Daoy (cell line): ENCODE data around the gene RESF1. TPM values are rescaled to one million over a fixed set of nuclear protein-coding genes. Genes with fewer than 3 reads are reported as not detected.
A peak's percentile ranks its signal among the peaks of the same experiment; 100 is the strongest.
"Not testable (repeated sequence)": the region's sequence is repeated elsewhere in the genome, so short reads cannot be mapped to it uniquely, and the experiment has no call there.

ENCODE experiments used
- DNase-seq: peaks from one replicate; pipeline ENCODE4 v3.0.0-alpha.2; 2015; ENCODE audit warnings: low read depth
- total RNA-seq: library from RNA; depleted of rRNA; stranded (reverse); fragments of >200 nt; shearing (Covaris generic); gene quantifications from 2 replicates; pipeline ENCODE4 v1.2.3, GENCODE V29; 2014; rRNA removed

The RESF1 gene, protein sequence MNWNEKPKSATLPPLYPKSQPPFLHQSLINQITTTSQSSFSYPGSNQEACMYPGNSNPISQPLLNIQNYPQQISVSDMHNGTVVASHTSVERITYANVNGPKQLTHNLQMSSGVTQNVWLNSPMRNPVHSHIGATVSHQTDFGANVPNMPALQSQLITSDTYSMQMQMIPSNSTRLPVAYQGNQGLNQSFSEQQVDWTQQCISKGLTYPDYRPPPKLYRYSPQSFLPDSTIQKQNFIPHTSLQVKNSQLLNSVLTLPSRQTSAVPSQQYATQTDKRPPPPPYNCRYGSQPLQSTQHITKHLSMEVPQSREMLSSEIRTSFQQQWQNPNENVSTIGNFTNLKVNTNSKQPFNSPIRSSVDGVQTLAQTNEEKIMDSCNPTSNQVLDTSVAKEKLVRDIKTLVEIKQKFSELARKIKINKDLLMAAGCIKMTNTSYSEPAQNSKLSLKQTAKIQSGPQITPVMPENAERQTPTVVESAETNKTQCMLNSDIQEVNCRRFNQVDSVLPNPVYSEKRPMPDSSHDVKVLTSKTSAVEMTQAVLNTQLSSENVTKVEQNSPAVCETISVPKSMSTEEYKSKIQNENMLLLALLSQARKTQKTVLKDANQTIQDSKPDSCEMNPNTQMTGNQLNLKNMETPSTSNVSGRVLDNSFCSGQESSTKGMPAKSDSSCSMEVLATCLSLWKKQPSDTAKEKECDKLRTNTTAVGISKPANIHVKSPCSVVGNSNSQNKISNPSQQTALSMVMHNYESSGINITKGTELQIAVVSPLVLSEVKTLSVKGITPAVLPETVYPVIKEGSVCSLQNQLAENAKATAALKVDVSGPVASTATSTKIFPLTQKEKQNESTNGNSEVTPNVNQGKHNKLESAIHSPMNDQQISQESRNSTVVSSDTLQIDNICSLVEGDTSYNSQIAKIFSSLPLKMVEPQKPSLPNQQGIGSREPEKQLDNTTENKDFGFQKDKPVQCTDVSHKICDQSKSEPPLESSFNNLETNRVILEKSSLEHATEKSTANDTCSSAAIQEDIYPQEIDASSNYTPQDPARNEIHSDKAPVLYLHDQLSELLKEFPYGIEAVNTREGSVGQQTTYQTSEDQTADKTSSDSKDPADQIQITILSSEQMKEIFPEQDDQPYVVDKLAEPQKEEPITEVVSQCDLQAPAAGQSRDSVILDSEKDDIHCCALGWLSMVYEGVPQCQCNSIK (N-terminal part only)
- 12.1 and 15.5 TPM in 2 replicates for total RNA-seq

DNA sequence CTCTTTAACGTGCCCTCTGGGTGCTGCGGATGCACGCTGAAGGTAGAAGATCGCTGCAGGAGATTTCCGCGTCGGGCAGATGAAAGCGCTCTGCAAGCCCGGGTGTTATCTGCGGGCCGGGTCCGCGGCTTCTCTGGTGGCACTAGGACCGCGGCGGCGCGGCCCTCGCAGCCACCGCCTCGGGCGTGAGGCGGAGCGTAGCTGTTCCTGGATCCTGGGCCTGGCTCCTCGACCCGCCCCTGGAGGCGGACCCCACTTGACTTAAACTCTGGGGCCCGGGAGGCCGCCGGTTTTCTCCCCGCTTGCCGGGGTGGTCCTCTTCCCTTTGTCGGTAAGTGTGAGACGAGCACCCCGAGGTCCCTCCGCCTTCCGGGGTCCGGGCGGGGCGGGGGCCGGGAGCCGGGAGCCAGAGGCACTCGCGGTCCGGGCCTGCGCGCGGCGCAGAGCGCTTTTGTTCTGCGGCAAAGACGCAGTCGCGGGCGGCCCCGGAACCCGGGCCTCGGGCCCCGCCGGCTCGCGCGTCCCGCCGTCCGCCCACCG is at the start of gene RESF1:
Gene RESF1 (plus strand): TSS at position 255 of the 540 bp plus-strand sequence. CDS start 21,541 bp downstream, outside the sequence.
- peak; percentile 92 for DNase-seq

DNA sequence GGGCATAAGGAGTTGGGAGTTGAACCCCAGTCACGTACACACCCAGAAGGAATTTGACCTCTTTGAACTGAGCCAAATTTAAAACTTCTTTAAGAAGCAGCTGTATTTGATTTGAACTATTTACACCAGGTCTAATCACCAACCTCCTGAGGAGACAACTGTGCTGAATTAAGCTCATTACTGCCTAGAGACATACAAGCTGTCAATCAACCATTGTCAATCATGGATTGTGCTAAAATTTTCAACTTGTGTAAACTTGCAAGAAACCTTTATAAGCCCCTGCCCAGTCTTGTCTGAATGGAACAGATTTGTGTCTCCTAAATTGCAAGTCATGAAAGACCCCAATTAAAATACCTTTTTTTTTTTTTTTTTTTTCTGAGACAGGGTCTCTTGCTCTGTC is 44.3 kb upstream of the RESF1 start:
- DNase-seq: no peak

DNA sequence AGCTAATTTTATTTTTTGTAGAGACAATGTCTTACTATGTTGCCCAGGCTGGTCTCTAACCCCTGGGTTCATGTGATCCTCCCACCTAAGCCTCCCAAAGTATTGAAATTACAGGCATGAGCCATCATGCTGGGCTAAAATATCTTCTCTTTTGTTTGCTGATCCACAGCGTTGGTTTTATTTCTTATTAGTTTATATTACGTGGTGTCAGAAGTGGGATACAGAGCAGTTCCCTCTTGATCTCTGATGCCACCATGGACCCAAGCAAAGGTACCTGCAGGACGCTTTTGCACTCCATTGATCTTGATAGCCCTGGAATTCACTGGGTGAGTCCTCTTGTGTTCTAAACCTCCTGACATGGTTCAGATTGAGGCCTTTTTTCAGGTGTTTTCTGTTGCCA is 43.8 kb upstream of the RESF1 start:
- DNase-seq: no peak

DNA sequence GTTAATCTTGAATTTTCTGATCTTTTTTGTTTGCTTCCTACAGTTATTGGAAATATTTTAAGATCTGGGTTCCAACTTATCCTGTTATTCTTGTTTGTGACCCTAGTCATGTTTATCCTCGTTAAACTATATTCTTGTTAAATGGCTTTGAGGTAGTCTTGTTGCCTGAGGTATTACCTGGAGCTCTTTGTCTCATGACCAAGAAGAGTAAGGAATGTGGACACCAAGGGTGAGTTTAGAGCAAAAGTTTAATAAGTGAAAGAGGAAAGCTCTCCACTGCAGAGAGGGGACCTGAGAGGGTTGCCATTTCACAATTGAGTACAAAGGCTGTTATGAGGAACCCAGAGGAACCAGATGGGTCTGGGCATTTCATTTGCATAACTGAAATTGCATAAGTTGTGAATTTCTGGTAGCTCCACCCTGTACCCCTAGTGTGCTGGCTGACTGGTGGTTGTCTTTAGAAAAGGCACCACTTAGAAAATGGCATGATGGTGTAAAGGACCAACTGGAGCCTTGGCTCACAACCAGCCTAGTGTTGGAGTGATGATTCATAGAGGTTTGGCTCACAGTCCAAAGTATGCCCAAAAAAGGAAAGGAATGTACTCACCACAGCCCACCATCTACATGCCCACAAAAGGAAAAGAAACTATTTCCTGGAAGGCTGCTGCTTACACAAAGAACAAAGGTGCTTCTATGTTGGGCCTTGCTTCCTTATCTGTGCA is 36.7 kb upstream of the RESF1 start:
- DNase-seq: peak; percentile 49

DNA sequence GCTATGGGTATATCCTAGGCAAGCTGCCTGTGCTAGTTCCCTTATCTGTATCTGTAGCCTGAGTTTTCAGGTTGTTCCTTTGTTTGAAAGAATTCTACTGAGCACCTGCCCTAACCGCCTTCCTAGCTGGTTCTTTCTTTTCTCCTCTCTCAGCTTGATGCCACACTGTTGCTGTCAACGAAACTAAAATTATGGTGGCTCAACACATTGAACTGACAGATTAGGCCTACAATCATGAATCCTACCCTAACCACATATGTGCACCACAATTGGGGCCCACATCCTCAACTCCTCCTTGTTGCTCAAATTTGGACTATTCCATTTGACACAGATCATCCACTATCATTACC is 36.2 kb upstream of the RESF1 start:
- DNase-seq: no peak

DNA sequence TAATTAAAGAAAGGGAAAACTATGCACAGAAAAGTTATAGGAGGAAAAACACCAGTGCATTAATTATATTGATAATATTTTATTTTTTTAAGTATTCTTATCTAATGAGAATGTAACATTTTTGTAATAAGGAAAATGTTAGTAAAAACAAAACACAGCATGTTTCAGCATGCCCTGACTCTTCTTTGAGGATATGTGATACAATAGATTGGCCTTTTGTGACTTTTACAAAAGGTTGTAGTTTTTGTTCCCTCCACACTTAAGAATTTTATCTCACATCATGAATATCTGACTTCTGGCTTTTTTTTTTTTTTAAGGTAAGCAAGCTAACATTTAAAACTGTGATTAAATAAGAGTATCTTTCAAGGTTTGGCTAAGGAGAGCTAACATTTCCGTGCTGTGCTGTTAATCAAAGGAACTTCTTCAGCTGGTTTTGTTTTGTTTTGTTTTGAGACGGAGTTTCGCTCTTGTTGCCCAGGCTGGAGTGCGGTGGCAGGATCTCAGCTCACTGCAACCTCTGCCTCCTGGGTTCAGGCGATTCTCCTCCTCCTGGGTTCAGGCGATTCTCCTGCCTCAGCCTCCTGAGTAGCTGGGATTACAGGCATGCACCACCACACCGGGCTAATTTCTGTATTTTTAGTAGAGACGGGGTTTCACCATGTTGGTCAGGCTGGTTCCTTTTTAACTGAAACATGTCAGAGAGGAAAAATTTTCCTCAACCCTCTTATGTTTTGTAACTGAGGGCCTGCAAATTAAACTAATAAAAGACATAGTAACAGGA is 30.8 kb upstream of the RESF1 start:
- no peak for DNase-seq

DNA sequence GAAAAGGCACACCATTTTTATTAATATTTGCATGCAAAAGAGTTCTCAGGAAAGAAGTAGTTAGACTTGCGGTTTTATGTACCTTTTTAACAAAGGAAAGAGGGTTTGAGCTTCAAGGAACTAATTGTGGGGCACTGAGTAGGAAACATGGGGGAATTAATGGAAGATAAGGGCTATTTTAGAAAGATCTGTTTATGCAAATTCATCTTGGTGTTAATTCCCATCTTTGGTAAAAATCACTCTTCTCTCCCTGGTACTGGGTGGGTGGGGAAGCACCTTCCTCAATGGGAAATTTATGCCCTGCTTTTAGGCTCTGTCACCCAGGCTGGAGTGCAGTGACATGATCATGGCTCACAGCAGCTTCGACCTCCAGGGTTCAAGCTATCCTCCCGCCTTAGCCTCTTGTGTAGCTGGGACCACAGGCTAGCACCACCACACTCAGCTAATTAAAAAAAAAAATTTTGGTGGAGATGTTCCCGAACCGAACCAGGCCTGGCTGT is 30.1 kb upstream of the RESF1 start:
- no peak for DNase-seq

DNA sequence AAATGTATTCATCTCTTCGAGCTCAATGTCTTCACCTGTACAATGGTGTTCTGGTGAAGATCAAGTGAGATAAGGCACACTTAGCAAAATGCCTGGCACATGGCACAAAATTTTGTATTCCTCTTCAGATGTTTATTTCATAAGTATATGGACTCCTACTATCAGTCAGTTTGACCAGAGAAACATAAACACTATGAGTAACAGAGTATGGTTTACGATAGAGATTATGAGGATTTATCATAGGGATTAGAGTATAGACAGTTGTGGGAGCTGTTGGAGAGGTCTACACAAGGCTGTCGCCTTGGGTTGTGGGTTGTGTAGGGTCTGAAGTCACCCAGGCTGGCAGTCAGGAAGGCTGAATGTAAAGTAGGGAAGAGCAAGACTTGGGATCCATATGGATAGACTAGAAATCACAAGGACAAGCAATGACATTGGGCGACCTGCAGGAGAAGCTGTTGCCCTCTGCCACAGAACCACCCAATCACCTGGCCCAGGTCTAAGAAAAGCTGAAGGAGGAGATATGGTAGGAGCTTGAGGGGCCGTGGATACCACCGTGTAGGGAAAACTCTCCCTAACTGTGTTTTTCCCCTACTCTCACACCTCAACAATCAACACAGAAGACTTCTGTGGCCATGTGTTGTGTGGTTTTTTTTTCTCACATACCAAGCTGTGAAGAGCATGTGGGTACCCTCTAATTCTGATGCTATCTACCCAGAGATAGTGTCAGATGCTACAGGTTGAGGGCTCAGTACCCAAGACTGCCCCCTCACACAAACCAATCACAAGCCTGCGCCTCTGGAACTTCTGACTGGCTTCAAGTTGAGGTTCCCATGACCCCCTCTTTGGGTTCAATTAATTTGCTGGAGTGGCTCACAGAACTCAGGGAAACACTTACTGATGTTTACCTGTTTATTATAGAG is 27.2 kb upstream of the RESF1 start:
- no peak for DNase-seq

DNA sequence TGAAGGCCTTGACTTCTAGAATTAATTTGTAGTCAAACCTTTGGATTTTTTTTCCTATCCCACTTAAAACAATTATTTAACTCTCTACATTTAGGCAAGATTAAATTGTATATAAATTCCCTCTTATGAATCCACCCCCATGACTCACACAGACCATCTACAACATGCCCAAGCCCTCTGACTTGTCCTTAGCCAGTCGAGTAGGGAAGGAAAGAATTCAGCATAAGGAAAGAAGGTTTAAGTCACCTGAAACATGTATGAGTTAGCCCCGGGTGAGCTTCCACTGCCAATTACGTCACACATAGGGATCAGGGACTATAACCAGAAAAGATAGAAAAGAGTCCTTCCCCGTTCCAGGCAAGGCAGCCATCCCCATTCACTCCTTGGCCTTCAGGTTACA is 14.9 kb upstream of the RESF1 start:
- DNase-seq: no peak

DNA sequence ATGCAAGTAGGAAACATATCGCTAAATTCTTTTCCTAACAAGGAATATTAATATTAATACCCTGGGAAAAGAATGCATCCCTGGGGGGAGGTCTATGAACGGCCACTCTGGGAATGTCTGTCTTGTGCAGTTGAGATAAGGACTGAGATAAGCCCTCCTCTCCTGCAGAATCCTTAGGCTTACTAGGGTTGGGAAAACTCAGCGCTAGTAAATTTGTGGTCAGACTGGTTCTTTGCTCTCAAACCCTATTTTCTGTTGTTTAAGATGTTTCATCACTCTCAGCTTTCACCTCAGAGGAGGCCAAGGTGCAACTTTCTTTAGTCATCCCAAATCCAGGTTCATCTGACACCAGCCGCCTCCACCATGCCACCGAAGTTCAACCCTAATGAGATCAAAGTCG is 11.2 kb upstream of the RESF1 start:
- no peak for DNase-seq

DNA sequence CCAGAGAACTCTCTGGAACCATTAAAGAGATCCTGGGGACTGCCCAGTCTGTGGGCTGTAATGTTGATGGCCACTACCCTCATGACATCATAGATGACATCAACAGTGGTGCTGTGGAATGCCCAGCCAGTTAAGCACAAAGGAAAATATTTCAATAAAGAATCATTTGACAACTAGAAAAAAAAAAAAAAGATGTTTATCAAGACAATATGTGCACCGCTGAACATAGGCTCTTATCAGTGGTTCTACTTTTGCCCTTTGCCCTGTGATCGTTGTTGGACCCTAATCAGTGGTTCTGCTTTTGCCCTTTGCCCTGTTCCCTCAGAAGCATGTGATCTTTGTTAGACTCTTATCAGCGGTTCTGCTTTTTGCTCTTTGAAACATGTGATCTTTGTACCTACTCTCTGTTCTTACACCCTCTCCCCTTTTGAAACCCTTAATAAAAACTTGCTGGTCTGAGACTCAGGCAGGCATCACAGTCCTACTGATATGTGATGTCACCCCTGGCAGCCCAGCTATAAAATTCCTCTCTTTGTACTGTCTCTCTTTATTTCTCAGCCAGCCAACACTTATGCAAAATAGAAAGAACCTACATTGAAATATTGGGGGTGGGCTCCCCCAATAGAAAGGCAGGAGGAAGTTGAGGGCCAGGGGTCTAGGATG is 10.4 kb upstream of the RESF1 start:
- not testable (repeated sequence) for DNase-seq

DNA sequence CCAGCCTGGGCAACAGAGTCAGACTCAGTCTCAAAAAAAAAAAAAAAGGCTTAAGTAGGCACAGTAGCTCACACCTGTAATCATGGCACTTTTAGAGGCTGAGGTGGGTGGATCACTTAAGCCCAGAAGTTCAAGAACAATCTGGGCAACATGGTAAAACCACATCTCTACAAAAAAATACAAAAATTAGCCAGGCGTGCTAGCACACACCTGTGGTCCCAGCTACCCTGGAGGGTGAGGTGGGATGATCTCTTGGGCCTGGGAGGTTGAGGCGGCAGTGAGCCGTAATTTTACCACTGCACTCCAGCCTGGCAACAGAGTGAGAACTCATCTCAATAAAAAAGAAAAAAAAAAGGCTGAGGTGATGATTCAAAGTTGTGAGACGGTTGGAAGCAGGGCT is 9.1 kb upstream of the RESF1 start:
- DNase-seq: no peak

DNA sequence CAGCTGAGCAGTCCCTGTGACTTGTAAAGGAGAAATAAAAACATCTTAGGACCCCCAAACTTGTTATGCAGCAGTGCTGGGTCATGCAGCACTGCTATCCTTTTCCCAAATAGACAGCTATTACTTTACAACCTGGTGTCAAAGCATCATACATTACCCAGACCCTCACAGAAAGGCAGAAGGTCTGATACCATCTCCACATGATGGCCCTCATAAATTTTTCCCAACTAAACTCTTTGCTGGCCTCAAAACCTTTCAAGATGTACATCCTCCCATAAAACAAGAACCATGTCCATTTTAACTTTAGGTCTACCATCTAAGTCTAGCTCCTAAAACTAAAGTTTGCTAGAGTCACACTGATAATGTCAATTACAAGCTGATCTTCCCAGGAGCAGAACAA is 8.7 kb upstream of the RESF1 start:
- DNase-seq: no peak

DNA sequence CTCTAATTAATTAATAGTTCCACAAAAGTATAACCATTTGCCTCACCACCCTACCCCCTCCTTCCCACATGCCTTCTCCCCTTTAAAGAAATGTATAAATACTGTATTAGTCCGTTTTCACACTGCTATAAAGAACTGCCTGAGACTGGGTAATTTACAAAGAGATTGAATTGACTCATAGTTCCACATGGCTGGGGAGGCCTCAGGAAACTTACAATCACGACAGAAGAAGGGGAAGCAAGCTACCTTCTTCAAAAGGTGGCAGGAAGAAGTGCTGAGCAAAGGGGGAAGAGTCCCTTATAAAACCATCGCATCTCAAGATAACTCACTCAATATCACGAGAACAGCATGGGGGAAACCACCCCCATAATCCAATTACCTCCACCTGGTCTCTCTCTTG is 8.2 kb upstream of the RESF1 start:
- DNase-seq: no peak

DNA sequence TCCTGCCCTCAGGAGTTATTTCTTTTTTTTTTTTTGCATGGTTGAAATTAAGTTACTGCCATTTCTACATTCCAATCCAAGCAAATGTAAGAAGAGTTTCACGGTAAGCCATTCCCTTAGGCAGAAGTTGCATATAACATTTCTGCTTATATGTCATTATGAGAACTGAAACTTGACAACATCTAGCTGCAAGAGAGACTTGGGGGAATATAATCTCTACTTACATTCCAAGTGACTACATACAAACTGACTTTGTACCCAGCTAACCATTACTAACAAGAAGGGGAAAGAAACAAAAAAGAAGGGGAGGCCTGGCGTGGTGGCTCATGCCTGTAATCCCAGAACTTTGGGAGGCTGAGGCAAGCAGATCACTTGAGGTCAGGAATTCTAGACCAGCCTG is 7.3 kb upstream of the RESF1 start:
- no peak for DNase-seq

DNA sequence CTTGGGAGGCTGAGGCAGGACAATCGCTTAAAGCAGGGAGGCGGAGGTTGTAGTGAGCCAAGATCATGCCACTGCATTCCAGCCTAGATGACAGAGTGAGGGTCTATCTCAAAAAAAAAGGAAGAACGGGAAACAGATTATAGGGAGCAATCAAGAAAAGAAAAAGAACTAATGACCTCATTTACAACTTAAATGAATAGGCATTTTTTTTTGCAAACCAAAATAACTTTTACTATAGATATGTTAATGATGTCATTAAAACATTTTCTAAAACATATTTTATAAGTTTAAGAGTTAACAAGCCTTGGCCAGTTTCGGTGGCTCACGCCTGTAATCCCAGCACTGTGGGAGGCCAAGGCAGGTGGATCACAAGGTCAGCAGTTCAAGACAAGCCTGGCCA is 6.8 kb upstream of the RESF1 start:
- no peak for DNase-seq

DNA sequence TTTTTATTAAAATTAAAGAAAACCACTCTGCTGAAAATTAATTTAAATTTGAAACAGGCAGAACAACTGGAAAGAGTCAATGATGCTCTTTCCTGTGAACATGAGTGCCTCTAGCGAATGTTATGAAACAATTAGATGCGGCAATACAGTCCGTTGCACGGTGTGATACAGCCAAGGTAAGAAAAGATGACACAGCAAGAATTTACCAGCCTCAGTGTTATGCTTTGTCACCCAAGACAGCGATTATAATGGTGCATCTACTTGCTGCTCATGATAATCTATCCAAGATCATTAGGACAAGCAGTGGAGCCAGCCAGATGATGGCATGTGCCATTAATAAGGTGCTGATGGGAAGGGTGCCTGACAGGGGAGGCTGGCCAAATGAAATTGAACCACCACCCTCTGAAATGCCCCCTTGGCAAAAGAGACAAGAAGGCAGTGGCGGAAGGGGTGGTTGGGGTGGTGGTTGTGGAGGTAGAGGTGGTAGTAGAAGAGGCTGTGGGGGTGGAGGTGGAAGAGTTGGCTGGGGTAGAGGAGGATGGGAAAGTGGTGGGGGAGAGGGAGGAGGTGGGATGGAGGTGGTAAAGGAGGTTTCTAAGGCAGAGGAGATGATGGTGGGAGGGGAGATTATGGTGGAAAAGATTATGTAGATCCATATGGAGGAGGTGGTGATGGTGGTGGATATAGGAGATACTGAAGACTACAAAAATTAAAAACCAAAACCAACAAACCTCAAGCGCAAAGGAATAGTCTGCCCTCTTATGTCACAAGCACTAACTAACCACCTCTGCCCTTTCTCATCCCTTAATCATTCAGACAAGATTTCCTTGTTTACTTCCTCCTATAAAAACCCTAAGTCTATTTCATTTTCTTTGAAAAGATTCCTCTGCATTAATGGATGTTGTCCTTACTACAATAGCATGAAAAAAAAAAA is 4.0 kb upstream of the RESF1 start:
- no peak for DNase-seq
